SK-N-SH (cell line): Measurements from ENCODE around the gene AZIN2.

Source experiments
- CHD2 ChIP-seq: fragments of 150-350 bp; IDR thresholded peaks from 2 replicates; pipeline ENCODE4 v1.6.1; 2018; ENCODE audit warnings: low read length; ENCODE audit not compliant: partially characterized antibody
- CTCF ChIP-seq: fragments of 200-600 bp; sonication (generic); IDR thresholded peaks from 2 replicates; pipeline ENCODE4 v1.6.1; 2017; ENCODE audit warnings: antibody characterized with exemption, mild to moderate bottlenecking, moderate library complexity
- EP300 ChIP-seq, 2 experiments: IDR thresholded peaks; 2 replicates each; pipeline versions ENCODE4 v1.4.0 to v1.6.1; 2012; ENCODE audit warnings: borderline replicate concordance in 1 of 2, low read depth in 1 of 2, low read length in 1 of 2
- GABPA ChIP-seq: IDR thresholded peaks from 2 replicates; pipeline ENCODE4 v1.4.0; 2012; ENCODE audit warnings: low read depth, mild to moderate bottlenecking
- GATA2 ChIP-seq: sonication (generic); formaldehyde crosslinking; IDR thresholded peaks from 2 replicates; pipeline ENCODE4 v1.5.0; 2020; ENCODE audit warnings: mild to moderate bottlenecking, missing genetic modification reagents
- JUND ChIP-seq: IDR thresholded peaks from 2 replicates; pipeline ENCODE4 v1.4.0; 2012
- MAX ChIP-seq: IDR thresholded peaks from 2 replicates; pipeline ENCODE4 v1.4.0; 2012; ENCODE audit warnings: low read depth
- POLR2AphosphoS5 ChIP-seq: IDR thresholded peaks from 2 replicates; pipeline ENCODE4 v1.6.1; 2012; ENCODE audit warnings: low read depth, low read length
- RAD21 ChIP-seq: IDR thresholded peaks from 2 replicates; pipeline ENCODE4 v1.6.1; 2012; ENCODE audit warnings: mild to moderate bottlenecking, low read length
- REST ChIP-seq: IDR thresholded peaks from 2 replicates; pipeline ENCODE4 v1.6.1; 2012; ENCODE audit warnings: mild to moderate bottlenecking, low read depth, low read length, moderate library complexity
- SMC3 ChIP-seq: IDR thresholded peaks from 2 replicates; pipeline ENCODE4 v1.6.1; 2012; ENCODE audit warnings: low read depth, low read length, improper control_type of control experiment
- TAF1 ChIP-seq: IDR thresholded peaks from 2 replicates; pipeline ENCODE4 v1.6.1; 2012; ENCODE audit warnings: low read depth, mild to moderate bottlenecking, low read length, moderate library complexity, borderline replicate concordance
- USF2 ChIP-seq: fragments of 150-350 bp; IDR thresholded peaks from 2 replicates; pipeline ENCODE4 v1.6.1; 2017; ENCODE audit warnings: antibody characterized with exemption, low read length, low read depth, borderline replicate concordance

GRCh38 chr1:33141781-33142180 lies 60.8 kb downstream of the AZIN2 start:
- TF ChIP-seq POLR2AphosphoS5 (no peak), CTCF (no peak), MAX (no peak), USF2 (no peak), RAD21 (no peak), GABPA (no peak), JUND (no peak), EP300 (IDR thresholded peaks at IDR 0.05; ENCODE audit: borderline replicate concordance in 1 of 2, low read depth in 1 of 2, low read length in 1 of 2) (no peak), SMC3 (no peak), CHD2 (no peak), REST (no peak), TAF1 (no peak), GATA2 (CRISPR knock-in tag) (no peak)
